COR-L47 (cell line): ENCODE measurements around the gene GLI3.

ENCODE experiments used
- DNase-seq: peaks from one replicate; lab custom pipeline; 2025; lab: John Stamatoyannopoulos, UW

GLI3 gene

GRCh38 chr7:42175834-42176723 lies 60.9 kb downstream of the GLI3 start:
- no peak for DNase-seq

GRCh38 chr7:42174391-42174912 lies 62.6 kb downstream of the GLI3 start:
- no peak for DNase-seq

GRCh38 chr7:42170724-42171123 lies 66.3 kb downstream of the GLI3 start:
- no peak for DNase-seq

GRCh38 chr7:42168512-42168911 lies 68.5 kb downstream of the GLI3 start:
- DNase-seq: no peak

GRCh38 chr7:42167631-42168236 lies 69.3 kb downstream of the GLI3 start:
- no peak for DNase-seq

GRCh38 chr7:42167206-42167605 lies 69.8 kb downstream of the GLI3 start:
- no peak for DNase-seq

GRCh38 chr7:42164881-42165428 lies 72.1 kb downstream of the GLI3 start:
- DNase-seq: no peak

- DNase-seq: no peak
Observed at GRCh38 chr7:42162560-42163325, 74.3 kb downstream of the GLI3 start.

GRCh38 chr7:42161719-42162118 lies 75.3 kb downstream of the GLI3 start:
- no peak for DNase-seq

- DNase-seq: no peak
Observed at GRCh38 chr7:42161110-42161509, 75.9 kb downstream of the GLI3 start.

- DNase-seq: no peak
Observed at GRCh38 chr7:42159130-42159529, 77.9 kb downstream of the GLI3 start.

GRCh38 chr7:42156967-42157721 lies 79.9 kb downstream of the GLI3 start:
- DNase-seq: no peak

- no peak for DNase-seq
Observed at GRCh38 chr7:42156291-42156865, 80.6 kb downstream of the GLI3 start.

- no peak for DNase-seq
Observed at GRCh38 chr7:42155584-42156290, 81.3 kb downstream of the GLI3 start.

GRCh38 chr7:42154173-42154572 lies 82.8 kb downstream of the GLI3 start:
- DNase-seq: no peak

- DNase-seq: no peak
Observed at GRCh38 chr7:42152329-42153205, 84.4 kb downstream of the GLI3 start.

GRCh38 chr7:42151309-42151708 lies 85.7 kb downstream of the GLI3 start:
- DNase-seq: no peak

- DNase-seq: no peak
Observed at GRCh38 chr7:42145539-42145938, 91.5 kb downstream of the GLI3 start.

- no peak for DNase-seq
Observed at GRCh38 chr7:42144604-42145003, 92.4 kb downstream of the GLI3 start.
